ENCODE data around the gene CDH4.

- no peak for TF ChIP-seq POLR2A (IDR thresholded peaks at IDR 0.05)
- no peak for TF ChIP-seq CTCF (IDR thresholded peaks at IDR 0.05)
Observed at GRCh38 chr20:61449057-61449609, 197.1 kb downstream of the CDH4 start.
